Calu3 (cell line): ENCODE measurements around the gene C11orf24. TPM values are rescaled to one million over a fixed set of nuclear protein-coding genes. Genes with fewer than 3 reads are reported as not detected.
A peak's percentile ranks its signal among the peaks of the same experiment; 100 is the strongest.

Experiments
- BruUV-seq: library from RNA; stranded (reverse); fragments of 400-500 nt; replicated peaks from 2 replicates; lab custom pipeline; 2021; lab: Mats Ljungman, UMichigan
- CTCF ChIA-PET: fragments of 300-600 bp; sonication (Branson Sonifier 250); formaldehyde crosslinking; loops from one replicate; lab custom pipeline; 2022; ENCODE audit warnings: antibody characterized with exemption; lab: Charles Lee
- DNase-seq: peaks from one replicate; pipeline ENCODE4 v3.0.0; 2022
- H3K27ac Mint-ChIP-seq: one replicate; pipeline ENCODE4 v1.8.0; 2022; ENCODE audit warnings: mixed read lengths; ENCODE audit not compliant: unreplicated experiment
- H3K27me3 Mint-ChIP-seq: one replicate; pipeline ENCODE4 v1.8.0; 2022; ENCODE audit warnings: mixed read lengths; ENCODE audit not compliant: unreplicated experiment
- H3K36me3 Mint-ChIP-seq: one replicate; pipeline ENCODE4 v1.8.0; 2022; ENCODE audit warnings: mild to moderate bottlenecking, moderate library complexity, mixed read lengths; ENCODE audit not compliant: insufficient read depth, unreplicated experiment
- H3K4me1 Mint-ChIP-seq: one replicate; pipeline ENCODE4 v1.8.0; 2022; ENCODE audit warnings: mild to moderate bottlenecking, low read depth, mixed read lengths; ENCODE audit not compliant: unreplicated experiment
- H3K4me3 Mint-ChIP-seq: one replicate; pipeline ENCODE4 v1.8.0; 2022; ENCODE audit warnings: mild to moderate bottlenecking, low read depth, moderate library complexity, mixed read lengths; ENCODE audit not compliant: unreplicated experiment
- H3K9me3 Mint-ChIP-seq: one replicate; pipeline ENCODE4 v1.8.0; 2022; ENCODE audit warnings: low read depth, mixed read lengths; ENCODE audit not compliant: unreplicated experiment
- CTCF ChIP-seq: fragments of 200-600 bp; IDR thresholded peaks from one replicate; pipeline ENCODE4 v1.8.0; 2022; ENCODE audit warnings: antibody characterized with exemption; ENCODE audit not compliant: unreplicated experiment
- intact Hi-C: fragments of 100-400 bp; cut with micrococcal nuclease; formaldehyde crosslinking; loops from one replicate; pipeline ENCODE4 v1.10.0; 2022; ENCODE audit not compliant: unreplicated experiment
- total RNA-seq: library from RNA; stranded (reverse); gene quantifications from 2 replicates; pipeline ENCODE4 v1.2.3, GENCODE V29; 2022

C11orf24 gene
- total RNA-seq, 1 experiment from 2014 or later = 52.3 TPM

- CTCF ChIA-PET = interaction anchor here (0.6 to 1.4 kb wide), 4 partner anchors 17 to 325 kb away, joined by 3 to 7 read pairs (median 4); no protein-coding TSS in a partner anchor
- H3K36me3 Mint-ChIP-seq = peaks cover 39% of the 10 kb centered on the region
- intact Hi-C loops = loop anchor here (10.0 kb wide), 1 partner anchor 70 kb away; no protein-coding TSS in a partner anchor
- peaks cover 49% of the 10 kb centered on the region for H3K4me1 Mint-ChIP-seq
- DNase-seq = peak; percentile 46
- no TSS peak for BruUV-seq
- H3K4me3 Mint-ChIP-seq = peak overlapping the region; percentile 98
- peak overlapping the region; percentile 95 for H3K27ac Mint-ChIP-seq
- H3K27me3 Mint-ChIP-seq = no peaks in the 10 kb centered on the region
- TF ChIP-seq CTCF = no peak
- no peaks in the 10 kb centered on the region for H3K9me3 Mint-ChIP-seq
These were observed 42.7 kb upstream of the C11orf24 start for GRCh38 chr11:68314203-68315170.

GRCh38 chr11:68313574-68314202 is 41.9 kb upstream of the C11orf24 start:
- peaks cover 51% of the 10 kb centered on the region for H3K4me1 Mint-ChIP-seq
- TF ChIP-seq CTCF = no peak
- intact Hi-C loops = loop anchor here (10.0 kb wide), 1 partner anchor 71 kb away; no protein-coding TSS in a partner anchor
- H3K36me3 Mint-ChIP-seq = peaks cover 39% of the 10 kb centered on the region
- peak overlapping the region; percentile 98 for H3K4me3 Mint-ChIP-seq
- CTCF ChIA-PET = interaction anchor here (0.6 to 1.4 kb wide), 4 partner anchors 16 to 325 kb away, joined by 3 to 7 read pairs (median 4); no protein-coding TSS in a partner anchor
- H3K27me3 Mint-ChIP-seq = no peaks in the 10 kb centered on the region
- no peak for DNase-seq
- H3K27ac Mint-ChIP-seq = peak overlapping the region; percentile 95
- TSS peak; percentile 63 for BruUV-seq
- H3K9me3 Mint-ChIP-seq = no peaks in the 10 kb centered on the region

- Mint-ChIP-seq H3K27me3 (no peaks in the 10 kb centered on the region), H3K36me3 (peaks cover 39% of the 10 kb centered on the region), H3K27ac (peak overlapping the region; percentile 95), H3K4me1 (peaks cover 51% of the 10 kb centered on the region), H3K4me3 (peak overlapping the region; percentile 98), H3K9me3 (no peaks in the 10 kb centered on the region)
- intact Hi-C loops = loop anchor here (10.0 kb wide), 1 partner anchor 72 kb away; no protein-coding TSS in a partner anchor
- DNase-seq = no peak
- BruUV-seq = no TSS peak
- TF ChIP-seq CTCF = no peak
- CTCF ChIA-PET = no interaction called here
These were observed 41.2 kb upstream of the C11orf24 start for GRCh38 chr11:68312780-68313573.
